Right renal cortex interstitium (tissue), 3 donors: ENCODE data around the gene UBQLNL. TPM values are rescaled to one million over a fixed set of nuclear protein-coding genes. Genes with fewer than 3 reads are reported as not detected.

Source experiments
- DNase-seq, 3 donors: peaks; one replicate each; pipeline ENCODE4 v3.0.0-alpha.2; 2013; ENCODE audit warnings: low read depth in 3 of 3, low spot score in 2 of 3
- polyA plus RNA-seq, 3 donors: library from polyadenylated mRNA; unstranded; fragments of 120-200 nt; gene quantifications; one replicate each; pipeline ENCODE4 v1.2.1, GENCODE V29; 2013; ENCODE audit not compliant: insufficient read length in 3 of 3

The UBQLNL gene
- under 1 TPM; 0.43 to 0.57 (median 0.43) TPM for polyA plus RNA-seq

DNA sequence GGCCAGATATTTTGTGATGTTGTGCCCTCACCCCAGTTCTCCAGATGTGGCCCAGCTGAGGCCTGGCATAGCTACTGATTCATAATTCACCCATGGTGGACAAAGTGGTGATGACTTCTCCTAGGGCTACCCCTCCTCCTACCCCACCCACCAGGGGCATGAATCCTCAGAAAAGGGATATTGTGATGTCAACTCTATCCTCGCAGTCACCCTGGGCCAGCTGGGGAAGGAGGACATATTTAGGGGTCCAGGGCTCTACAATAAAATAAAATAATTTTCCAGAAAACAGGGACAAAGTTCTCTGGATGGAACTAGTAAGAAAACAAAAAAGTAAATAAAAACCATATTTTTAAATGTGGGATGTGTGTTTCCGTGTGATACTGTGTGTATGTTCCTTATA is at the start of gene UBQLNL:
TSS of gene UBQLNL (minus strand) at position 101 of the 400 bp plus-strand sequence. CDS start 258 bp downstream, outside the sequence.
- no peak for DNase-seq

DNA sequence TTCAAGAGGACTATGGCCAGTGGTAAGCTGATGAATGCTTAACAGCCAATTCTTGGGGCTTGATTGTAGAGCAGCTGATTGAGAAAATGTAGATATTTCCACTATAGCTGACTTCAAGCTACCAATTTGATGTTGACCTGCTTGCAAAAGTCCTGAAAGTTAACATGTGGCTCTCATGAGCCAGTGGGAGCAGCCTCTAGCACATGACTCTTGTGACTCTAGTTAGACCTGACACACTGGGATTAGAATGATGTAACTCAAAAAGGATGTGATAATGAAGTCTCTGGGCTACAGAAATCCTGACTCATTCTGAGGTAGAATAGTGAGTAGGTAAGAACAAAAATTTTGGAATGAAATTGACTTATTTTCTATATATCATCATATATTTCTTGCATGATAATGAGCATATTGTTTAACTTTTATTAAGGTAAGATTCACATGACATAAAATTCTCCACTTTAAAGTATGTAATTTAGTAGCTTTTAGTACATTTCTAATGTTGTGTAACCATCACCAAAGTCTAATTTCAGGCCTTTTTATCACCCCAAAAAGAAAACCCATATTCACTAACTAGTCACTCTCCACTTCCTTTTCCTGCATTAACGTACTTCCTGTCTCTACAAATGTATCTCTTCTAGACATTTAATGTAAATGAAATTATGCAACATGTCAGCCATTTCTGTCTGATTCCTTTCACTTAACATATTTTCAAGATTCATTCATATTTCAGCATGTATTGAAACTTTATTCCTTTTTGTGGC is 47.9 kb upstream of the UBQLNL start:
- DNase-seq, result no peak

GRCh38 chr11:5557751-5558150 is 41.3 kb upstream of the UBQLNL start:
- no peak for DNase-seq

DNA sequence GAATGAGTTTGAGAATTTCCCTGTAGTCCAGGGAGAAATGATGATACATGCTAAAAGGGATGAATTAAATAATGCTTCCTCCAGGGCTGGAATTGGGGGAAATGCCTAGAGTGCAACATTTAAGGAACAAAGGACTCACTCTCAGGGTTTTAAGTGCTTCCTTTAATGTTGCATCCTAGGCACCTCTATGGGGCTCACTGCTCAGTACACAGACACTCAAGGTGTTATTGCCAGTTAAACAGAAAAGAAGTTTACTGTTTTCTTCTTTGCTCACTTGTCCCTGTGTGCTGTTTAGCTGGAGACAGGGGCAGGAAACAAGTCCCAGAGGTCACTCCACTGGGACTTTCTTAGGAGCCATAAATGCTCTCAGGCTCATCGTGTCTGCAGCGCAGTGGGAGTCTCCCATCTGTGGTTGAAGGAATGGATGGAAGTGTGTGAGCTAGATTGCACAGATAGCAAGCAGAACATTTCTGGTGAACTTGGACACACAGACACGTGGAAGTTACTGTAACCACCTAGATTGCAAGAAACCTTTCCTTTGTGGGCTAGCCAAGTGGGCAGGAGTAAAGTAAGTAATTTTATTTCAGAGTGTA is 40.2 kb upstream of the UBQLNL start:
- DNase-seq, result no peak

DNA sequence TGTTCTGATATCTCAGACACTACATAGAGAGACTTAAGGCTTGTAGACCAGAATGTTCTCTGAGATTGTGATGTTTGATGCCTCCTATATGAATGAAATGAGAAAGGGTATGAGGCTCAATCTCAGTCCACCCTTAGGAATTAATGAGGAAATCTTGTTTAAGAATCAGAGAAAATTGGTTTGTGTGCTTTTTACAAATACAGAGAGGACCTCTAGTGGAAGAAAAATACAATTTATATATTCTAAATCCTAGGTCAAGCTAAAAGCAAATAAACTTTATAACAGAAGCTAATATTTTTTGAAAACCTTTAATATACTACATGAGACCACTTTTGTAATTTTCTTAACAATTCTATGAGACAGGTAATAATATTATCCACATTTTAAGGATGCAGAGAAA is 36.8 kb upstream of the UBQLNL start:
- DNase-seq, result no peak

DNA sequence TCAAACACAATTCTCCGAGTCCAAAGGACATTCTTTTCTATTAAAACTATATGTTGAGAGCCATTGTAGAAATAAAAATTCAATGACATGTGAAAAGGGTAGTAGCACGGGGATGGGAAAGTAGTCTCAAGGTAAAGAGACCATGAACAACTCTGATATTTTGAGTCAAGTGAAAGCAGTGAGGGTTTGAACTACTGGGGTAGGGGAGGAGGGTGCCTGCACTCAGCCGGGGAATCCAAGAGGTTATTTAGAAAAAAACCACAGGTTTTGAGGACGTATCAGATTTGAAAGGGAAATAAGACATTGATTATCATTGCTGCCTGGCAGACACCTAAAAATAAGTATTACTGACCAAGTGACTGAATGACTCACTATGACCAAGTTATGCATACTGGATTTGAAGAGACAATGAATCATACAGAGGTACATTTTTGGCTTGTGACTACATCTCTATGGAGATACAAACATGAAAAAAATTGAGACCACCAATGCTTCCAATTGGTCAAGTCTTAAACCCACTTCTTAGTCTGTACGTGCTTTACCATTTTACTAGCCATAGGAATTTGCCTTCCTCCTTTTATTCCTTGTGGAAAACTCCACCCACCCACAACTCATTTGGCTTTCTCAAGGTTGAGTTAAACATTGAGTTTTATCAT is 34.1 kb upstream of the UBQLNL start:
- DNase-seq, result no peak

DNA sequence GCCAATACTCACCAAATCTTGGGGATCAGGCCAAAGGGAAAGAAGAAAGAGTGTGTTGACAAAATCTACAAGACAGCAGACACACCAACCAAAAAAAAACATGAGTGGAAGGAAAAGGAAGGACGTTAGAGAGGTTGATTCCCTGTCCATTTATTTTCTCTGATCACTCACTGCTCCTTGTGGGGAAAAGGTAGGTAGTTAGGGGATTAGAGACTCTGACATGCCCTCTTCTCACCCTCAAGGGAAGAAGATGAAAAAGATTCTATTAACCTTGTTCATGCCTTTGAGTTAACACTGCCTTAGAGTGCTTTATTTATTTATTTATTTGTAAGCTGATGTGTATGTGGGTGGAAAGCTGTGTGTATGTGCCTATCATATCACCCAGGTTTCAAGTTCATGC is 31.9 kb upstream of the UBQLNL start, which contains the start of gene OR52H1:
TSS of gene OR52H1 (minus strand) at position 101 of the 400 bp plus-strand sequence. CDS start 3,035 bp downstream, outside the sequence.
- DNase-seq, result no peak

DNA sequence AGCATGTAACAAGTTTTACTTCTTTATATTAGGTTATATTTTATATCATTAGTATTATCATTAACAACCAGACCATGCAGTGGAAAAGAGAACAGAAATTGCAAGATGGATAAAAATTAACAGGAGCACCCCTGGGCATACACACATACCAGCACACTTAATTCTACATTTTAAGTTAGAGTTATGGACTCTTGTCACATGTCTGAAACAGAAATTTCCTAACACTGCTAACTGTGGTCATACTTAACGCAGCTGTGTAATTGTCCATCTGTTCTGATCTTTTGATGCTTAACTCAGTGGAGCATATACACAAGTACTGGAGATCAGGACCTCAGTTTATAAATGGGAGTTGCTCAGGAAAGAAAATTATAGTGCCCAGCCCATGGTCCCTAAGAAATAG is 31.5 kb upstream of the UBQLNL start:
- DNase-seq, result no peak

DNA sequence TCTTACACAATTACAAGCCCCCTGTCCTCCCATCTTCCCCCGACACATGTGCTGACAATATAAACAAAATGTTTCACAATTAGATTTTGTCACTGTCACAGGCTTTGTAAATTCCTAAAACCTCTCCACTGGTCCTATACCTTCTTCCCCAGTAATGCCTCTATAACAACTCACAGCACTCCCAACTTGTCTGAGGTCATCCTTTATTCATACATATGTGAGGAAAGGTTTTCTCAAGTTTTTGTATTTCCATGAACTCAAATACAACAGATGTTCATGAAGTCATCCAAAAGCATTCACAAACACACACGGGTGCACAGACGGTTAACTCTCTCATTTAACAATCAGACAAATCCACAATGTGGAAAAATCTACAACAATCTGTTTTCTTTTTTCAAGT is 30.0 kb upstream of the UBQLNL start:
- no peak for DNase-seq

GRCh38 chr11:5541427-5541826 is 24.9 kb upstream of the UBQLNL start:
- DNase-seq, result no peak

DNA sequence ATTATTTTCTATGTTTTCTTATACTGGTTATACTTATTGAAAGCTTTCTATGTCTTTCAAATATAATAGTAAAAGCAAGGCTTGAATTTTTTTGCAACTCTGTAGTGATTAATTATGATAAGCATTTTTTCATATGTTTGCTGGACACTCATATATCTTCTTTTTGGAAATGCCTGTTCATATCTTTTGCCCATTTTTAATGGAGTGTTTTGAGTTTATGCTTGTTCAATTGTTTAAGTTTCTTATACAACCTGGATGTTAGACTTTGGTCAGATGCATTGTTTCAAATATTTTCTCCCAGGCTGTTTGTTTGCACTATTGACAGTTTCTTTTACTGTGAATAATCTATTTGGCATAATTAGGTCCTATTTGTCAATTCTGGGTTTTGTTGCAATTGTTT is 20.0 kb upstream of the UBQLNL start:
- no peak for DNase-seq

DNA sequence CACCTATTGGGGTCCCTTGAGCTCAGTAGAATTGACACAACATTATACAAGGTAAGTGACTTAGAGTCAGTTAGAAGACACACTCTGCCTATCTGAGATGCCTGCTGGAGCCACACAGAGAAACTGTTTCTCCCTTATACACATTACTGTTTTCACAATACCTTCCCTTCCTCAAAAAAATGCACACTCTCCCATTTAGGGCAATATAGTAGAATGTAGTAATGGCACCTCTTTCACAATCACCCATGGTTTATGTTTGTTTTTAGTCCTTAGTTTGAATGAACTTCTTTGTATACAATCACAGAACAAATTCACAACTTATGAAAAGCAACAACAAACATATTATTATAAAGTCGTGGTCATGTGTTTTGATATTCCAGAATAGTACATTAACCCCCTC is 17.5 kb upstream of the UBQLNL start:
- DNase-seq, result no peak

DNA sequence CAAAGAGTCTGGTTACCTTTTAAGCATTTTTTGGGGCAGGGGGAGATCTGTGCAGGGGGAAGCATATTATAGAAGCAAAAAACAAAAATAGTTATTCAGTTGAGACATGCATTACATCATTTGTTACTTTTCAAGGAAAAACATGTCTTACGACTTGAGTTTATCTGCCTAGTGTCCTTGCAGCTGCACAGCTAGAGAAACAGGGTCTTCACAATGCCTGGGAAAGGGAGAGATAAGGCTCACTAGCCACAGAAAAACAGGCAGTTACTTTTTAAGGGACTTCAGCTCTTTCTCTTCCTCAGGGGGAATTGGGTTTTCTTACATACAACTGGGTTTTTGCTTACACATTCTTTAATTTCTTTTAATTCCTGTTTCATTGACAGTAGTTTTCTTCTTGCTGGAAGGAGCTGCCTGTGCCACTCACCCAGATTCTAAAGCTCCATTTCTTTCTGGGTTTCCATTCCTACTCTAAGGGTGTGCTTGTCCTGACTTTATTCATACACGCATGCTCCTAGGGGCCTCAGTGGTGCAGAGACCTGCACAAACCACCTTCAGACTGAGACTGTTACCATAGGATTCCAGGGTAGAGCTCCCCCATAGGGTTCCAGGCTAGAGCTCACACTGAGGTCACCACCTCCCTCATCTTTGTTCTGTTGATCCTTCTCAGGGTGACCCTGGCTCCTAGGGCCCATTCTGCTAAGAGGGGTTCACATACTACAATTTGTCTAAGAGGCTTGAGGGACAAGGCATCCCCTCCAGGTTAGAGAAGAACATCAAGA is 14.7 kb upstream of the UBQLNL start:
- DNase-seq, result no peak

- DNase-seq, result no peak
Measured at GRCh38 chr11:5528495-5528894, 12.0 kb upstream of the UBQLNL start.

DNA sequence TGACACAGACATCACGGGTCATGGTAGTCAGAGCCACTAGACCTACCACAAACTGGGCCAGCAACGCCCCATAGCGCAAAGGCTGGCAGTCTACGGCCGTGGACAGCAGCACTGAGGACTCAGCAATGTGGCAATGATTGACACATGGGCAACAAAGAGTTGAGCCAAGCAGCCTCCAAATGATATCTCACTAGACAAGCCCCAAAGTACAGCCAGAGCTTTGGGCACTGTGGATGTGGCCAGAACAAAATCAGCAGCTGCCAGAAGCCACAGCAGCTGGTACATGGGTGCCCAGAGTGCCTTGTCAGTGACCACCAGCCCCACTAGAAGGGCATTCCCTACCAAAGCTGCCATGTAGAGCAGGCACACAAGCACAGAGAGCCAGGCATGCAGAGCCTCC is 11.2 kb upstream of the UBQLNL start:
- no peak for DNase-seq

GRCh38 chr11:5524756-5525155 is 8.3 kb upstream of the UBQLNL start:
- no peak for DNase-seq

- DNase-seq, result no peak
Measured at GRCh38 chr11:5522308-5522707, 5.8 kb upstream of the UBQLNL start.

GRCh38 chr11:5521540-5521939 is 5.0 kb upstream of the UBQLNL start:
- DNase-seq, result no peak

- no peak for DNase-seq
Measured at GRCh38 chr11:5514841-5515240, 1.7 kb downstream of the UBQLNL start.

DNA sequence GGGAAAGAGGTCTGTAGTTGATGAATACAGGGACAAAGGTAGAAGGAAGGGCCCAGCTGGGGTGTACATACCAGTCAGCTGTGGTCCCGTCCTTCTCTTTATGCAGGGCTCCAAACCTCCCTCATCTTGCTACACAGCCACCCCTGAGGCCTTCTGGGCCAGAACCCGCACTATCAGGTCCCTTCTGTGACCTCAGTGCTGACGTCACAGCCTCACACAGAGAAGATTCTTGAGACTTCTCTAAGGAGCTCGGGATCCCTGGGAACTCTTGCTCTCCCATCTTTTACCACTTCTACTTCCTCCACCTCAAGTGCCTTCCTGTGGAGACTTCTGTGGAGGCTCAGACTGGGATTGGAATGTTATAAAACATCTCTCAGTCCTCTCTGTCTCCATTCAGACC is 6.7 kb downstream of the UBQLNL start, which contains the start of gene UBQLN3:
TSS of gene UBQLN3 (minus strand) at position 155 of the 400 bp plus-strand sequence. CDS start 399 bp downstream, outside the sequence.
- no peak for DNase-seq

- DNase-seq, result no peak
Measured at GRCh38 chr11:5508605-5509004, 7.9 kb downstream of the UBQLNL start.
